NCI-H1417 (cell line): ENCODE measurements around the gene OR6K6.

Experiments
- DNase-seq, 3 experiments: peaks; one replicate each; lab custom pipeline; 2025; lab: John Stamatoyannopoulos, UW

The OR6K6 gene

GRCh38 chr1:158754420-158754819, at the start of gene OR6K6:
TSS of gene OR6K6 (plus strand) at chr1:158754720. CDS start at chr1:158754888, 168 bp downstream.
- no peak for DNase-seq

GRCh38 chr1:158706096-158706495, 48.4 kb upstream of the OR6K6 start:
- DNase-seq = no peak

GRCh38 chr1:158711098-158711497, 43.4 kb upstream of the OR6K6 start:
- no peak for DNase-seq

GRCh38 chr1:158714754-158715153, 39.8 kb upstream of the OR6K6 start:
- DNase-seq = no peak

GRCh38 chr1:158716335-158716734, 38.2 kb upstream of the OR6K6 start:
- DNase-seq = no peak

- DNase-seq = no peak
Observed at GRCh38 chr1:158717344-158717743, 37.2 kb upstream of the OR6K6 start.

- no peak for DNase-seq
Observed at GRCh38 chr1:158719664-158720063, 34.9 kb upstream of the OR6K6 start.

GRCh38 chr1:158720620-158721019, 33.9 kb upstream of the OR6K6 start, which contains the start of gene OR6K3:
TSS of gene OR6K3 (minus strand) at chr1:158720720. CDS start at chr1:158718115, 2,605 bp downstream.
- no peak for DNase-seq

- no peak for DNase-seq
Observed at GRCh38 chr1:158724442-158724841, 30.1 kb upstream of the OR6K6 start.

GRCh38 chr1:158728510-158729225, 25.9 kb upstream of the OR6K6 start:
- no peak for DNase-seq

GRCh38 chr1:158730453-158730852, 24.1 kb upstream of the OR6K6 start:
- no peak for DNase-seq

GRCh38 chr1:158731707-158732106, 22.8 kb upstream of the OR6K6 start:
- no peak for DNase-seq

GRCh38 chr1:158732524-158732923, 22.0 kb upstream of the OR6K6 start:
- no peak for DNase-seq

- no peak for DNase-seq
Observed at GRCh38 chr1:158735848-158736247, 18.7 kb upstream of the OR6K6 start.

GRCh38 chr1:158752155-158752712, 2.3 kb upstream of the OR6K6 start:
- no peak for DNase-seq

- DNase-seq = no peak
Observed at GRCh38 chr1:158771950-158772866, 17.7 kb downstream of the OR6K6 start, which contains the start of gene OR6N1. TSS of gene OR6N1 (minus strand) at chr1:158772195. CDS start at chr1:158766682, 5,513 bp downstream.

- no peak for DNase-seq
Observed at GRCh38 chr1:158781104-158781503, 26.6 kb downstream of the OR6K6 start, which contains the start of gene OR6N2. TSS of gene OR6N2 (minus strand) at chr1:158781204. CDS start at chr1:158777635, 3,569 bp downstream.

- no peak for DNase-seq
Observed at GRCh38 chr1:158793604-158794003, 39.1 kb downstream of the OR6K6 start.

- DNase-seq = no peak
Observed at GRCh38 chr1:158794247-158794646, 39.7 kb downstream of the OR6K6 start.

- no peak for DNase-seq
Observed at GRCh38 chr1:158798531-158798930, 44.0 kb downstream of the OR6K6 start.

- no peak for DNase-seq
Observed at GRCh38 chr1:158799689-158800088, 45.2 kb downstream of the OR6K6 start.

- DNase-seq = no peak
Observed at GRCh38 chr1:158800526-158800925, 46.0 kb downstream of the OR6K6 start.
